ENCODE measurements around the gene CFAP299. TPM values are rescaled to one million over a fixed set of nuclear protein-coding genes. Genes with fewer than 3 reads are reported as not detected.

The CFAP299 gene
- polyA plus RNA-seq, 2 of the 4 experiments (the other 2 are of a cell fraction) = not detected

- no peak for FAIRE-seq
- TF ChIP-seq, protein P1, sequence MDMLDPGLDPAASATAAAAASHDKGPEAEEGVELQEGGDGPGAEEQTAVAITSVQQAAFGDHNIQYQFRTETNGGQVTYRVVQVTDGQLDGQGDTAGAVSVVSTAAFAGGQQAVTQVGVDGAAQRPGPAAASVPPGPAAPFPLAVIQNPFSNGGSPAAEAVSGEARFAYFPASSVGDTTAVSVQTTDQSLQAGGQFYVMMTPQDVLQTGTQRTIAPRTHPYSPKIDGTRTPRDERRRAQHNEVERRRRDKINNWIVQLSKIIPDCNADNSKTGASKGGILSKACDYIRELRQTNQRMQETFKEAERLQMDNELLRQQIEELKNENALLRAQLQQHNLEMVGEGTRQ (IDR thresholded peaks at IDR 0.05) = no peak
- TF ChIP-seq POLR2A (IDR thresholded peaks at IDR 0.05; ENCODE audit: low read length) (no peak), NPAS2 (CRISPR knock-in tag; IDR thresholded peaks at IDR 0.05; ENCODE audit: borderline replicate concordance) (no peak), FOXS1 (CRISPR knock-in tag; IDR thresholded peaks at IDR 0.05) (no peak), EHF (CRISPR knock-in tag; IDR thresholded peaks at IDR 0.05) (no peak), CBX8 (IDR thresholded peaks at IDR 0.05) (no peak), ZSCAN20 (CRISPR knock-in tag; IDR thresholded peaks at IDR 0.05) (no peak), HDAC2 (IDR thresholded peaks at IDR 0.05) (no peak), MYC (IDR thresholded peaks at IDR 0.05; ENCODE audit: borderline replicate concordance, low read length) (no peak), HOXA7 (CRISPR knock-in tag; IDR thresholded peaks at IDR 0.05) (no peak), PHF8 (IDR thresholded peaks at IDR 0.05; ENCODE audit: borderline replicate concordance, low read depth) (no peak), CHD4 (IDR thresholded peaks at IDR 0.05; ENCODE audit: borderline replicate concordance) (no peak), TP53 (CRISPR knock-in tag; IDR thresholded peaks at IDR 0.05) (no peak), FOSL2 (IDR thresholded peaks at IDR 0.05) (no peak), FOSL2 (CRISPR knock-in tag; IDR thresholded peaks at IDR 0.05) (no peak), EP300 (IDR thresholded peaks at IDR 0.05) (no peak), CBX2 (IDR thresholded peaks at IDR 0.05; ENCODE audit: borderline replicate concordance, low read depth) (no peak), RFX5 (IDR thresholded peaks at IDR 0.05) (no peak)
- TF ChIP-seq, protein P2, sequence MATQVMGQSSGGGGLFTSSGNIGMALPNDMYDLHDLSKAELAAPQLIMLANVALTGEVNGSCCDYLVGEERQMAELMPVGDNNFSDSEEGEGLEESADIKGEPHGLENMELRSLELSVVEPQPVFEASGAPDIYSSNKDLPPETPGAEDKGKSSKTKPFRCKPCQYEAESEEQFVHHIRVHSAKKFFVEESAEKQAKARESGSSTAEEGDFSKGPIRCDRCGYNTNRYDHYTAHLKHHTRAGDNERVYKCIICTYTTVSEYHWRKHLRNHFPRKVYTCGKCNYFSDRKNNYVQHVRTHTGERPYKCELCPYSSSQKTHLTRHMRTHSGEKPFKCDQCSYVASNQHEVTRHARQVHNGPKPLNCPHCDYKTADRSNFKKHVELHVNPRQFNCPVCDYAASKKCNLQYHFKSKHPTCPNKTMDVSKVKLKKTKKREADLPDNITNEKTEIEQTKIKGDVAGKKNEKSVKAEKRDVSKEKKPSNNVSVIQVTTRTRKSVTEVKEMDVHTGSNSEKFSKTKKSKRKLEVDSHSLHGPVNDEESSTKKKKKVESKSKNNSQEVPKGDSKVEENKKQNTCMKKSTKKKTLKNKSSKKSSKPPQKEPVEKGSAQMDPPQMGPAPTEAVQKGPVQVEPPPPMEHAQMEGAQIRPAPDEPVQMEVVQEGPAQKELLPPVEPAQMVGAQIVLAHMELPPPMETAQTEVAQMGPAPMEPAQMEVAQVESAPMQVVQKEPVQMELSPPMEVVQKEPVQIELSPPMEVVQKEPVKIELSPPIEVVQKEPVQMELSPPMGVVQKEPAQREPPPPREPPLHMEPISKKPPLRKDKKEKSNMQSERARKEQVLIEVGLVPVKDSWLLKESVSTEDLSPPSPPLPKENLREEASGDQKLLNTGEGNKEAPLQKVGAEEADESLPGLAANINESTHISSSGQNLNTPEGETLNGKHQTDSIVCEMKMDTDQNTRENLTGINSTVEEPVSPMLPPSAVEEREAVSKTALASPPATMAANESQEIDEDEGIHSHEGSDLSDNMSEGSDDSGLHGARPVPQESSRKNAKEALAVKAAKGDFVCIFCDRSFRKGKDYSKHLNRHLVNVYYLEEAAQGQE (IDR thresholded peaks at IDR 0.05) = no peak
- TF ChIP-seq, protein P3, sequence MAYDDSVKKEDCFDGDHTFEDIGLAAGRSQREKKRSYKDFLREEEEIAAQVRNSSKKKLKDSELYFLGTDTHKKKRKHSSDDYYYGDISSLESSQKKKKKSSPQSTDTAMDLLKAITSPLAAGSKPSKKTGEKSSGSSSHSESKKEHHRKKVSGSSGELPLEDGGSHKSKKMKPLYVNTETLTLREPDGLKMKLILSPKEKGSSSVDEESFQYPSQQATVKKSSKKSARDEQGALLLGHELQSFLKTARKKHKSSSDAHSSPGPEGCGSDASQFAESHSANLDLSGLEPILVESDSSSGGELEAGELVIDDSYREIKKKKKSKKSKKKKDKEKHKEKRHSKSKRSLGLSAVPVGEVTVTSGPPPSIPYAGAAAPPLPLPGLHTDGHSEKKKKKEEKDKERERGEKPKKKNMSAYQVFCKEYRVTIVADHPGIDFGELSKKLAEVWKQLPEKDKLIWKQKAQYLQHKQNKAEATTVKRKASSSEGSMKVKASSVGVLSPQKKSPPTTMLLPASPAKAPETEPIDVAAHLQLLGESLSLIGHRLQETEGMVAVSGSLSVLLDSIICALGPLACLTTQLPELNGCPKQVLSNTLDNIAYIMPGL (CRISPR knock-in tag; IDR thresholded peaks at IDR 0.05; ENCODE audit: borderline replicate concordance) = no peak
- TF ChIP-seq, protein P4, sequence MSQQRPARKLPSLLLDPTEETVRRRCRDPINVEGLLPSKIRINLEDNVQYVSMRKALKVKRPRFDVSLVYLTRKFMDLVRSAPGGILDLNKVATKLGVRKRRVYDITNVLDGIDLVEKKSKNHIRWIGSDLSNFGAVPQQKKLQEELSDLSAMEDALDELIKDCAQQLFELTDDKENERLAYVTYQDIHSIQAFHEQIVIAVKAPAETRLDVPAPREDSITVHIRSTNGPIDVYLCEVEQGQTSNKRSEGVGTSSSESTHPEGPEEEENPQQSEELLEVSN (IDR thresholded peaks at IDR 0.05; ENCODE audit: borderline replicate concordance, low read depth) = no peak
- no peak for DNase-seq (ENCODE audit: low read depth in 1 of 2, low spot score in 1 of 2)
- no peak overlapping the region for H3K27ac ChIP-seq
- no peak overlapping the region for H3K4me2 ChIP-seq
- ChIA-PET CTCF (no interaction called here), POLR2A (no interaction called here)
- H3K9me3 ChIP-seq = no peaks in the 10 kb centered on the region
- no peaks in the 10 kb centered on the region for H3K4me1 ChIP-seq
- no peak for ATAC-seq
- H3K4me3 ChIP-seq = no peak overlapping the region
These were observed 504.3 kb downstream of the CFAP299 start for GRCh38 chr4:80839792-80840191.

DNA sequence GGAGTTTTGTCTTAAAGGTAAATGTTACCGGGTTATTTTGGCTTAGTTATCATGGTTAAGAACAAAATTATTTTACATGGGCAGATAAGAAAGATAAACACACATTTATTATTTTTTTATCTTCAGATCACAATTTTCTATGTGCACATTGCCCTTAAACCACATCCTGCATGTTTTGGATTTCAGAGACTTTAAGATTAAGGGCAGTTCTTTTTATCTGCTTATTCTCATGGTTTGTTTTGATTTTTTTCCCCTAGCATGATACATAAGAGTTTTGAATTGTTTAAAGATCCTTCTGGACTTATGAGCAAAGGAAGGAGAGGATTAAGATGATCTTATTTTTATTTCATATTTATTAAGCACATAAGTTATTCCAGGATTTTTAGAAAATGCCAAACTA, 504.9 kb downstream of the CFAP299 start:
- H3K27ac ChIP-seq = no peak overlapping the region
- H3K4me2 ChIP-seq = no peak overlapping the region
- no peaks in the 10 kb centered on the region for H3K4me1 ChIP-seq
- no peak overlapping the region for H3K4me3 ChIP-seq
- H3K9me3 ChIP-seq = no peaks in the 10 kb centered on the region
- FAIRE-seq (no peak), ATAC-seq (no peak), DNase-seq (ENCODE audit: low read depth in 1 of 2, low spot score in 1 of 2) (no peak)
- POLR2A ChIA-PET = no interaction called here
- TF ChIP-seq JUN (IDR thresholded peaks at IDR 0.05) (no peak), BHLHE40 (IDR thresholded peaks at IDR 0.05; ENCODE audit: low read depth, low read length) (no peak)
- TF ChIP-seq, protein P1 (IDR thresholded peaks at IDR 0.05) = no peak
- 0% methylated on average over 1 of the region's 1 CpG for WGBS (ENCODE audit: missing lambda C conversion rate)
- CTCF ChIA-PET = no interaction called here

Measured in A549 (cell line).